DMS 273 (cell line): Measurements from ENCODE around the gene RALBP1.
"Not testable (repeated sequence)": the region's sequence is repeated elsewhere in the genome, so short reads cannot be mapped to it uniquely, and the experiment has no call there.

Source experiments
- DNase-seq: peaks from one replicate; lab custom pipeline; 2025; ENCODE audit not compliant: unreplicated experiment; lab: John Stamatoyannopoulos, UW

The RALBP1 gene

GRCh38 chr18:9454061-9454703, 21.1 kb upstream of the RALBP1 start:
- no peak for DNase-seq

GRCh38 chr18:9455718-9456511, 19.4 kb upstream of the RALBP1 start:
- no peak for DNase-seq

- DNase-seq = no peak
These were observed 9.2 kb upstream of the RALBP1 start for GRCh38 chr18:9466127-9466526.

- DNase-seq = no peak
These were observed 8.5 kb upstream of the RALBP1 start for GRCh38 chr18:9466846-9467245.

- peak; percentile 73 for DNase-seq
These were observed 6.3 kb upstream of the RALBP1 start for GRCh38 chr18:9468998-9469397.

- DNase-seq = no peak
These were observed 5.6 kb upstream of the RALBP1 start for GRCh38 chr18:9469685-9470084.

GRCh38 chr18:9474108-9474982, 968 bp upstream of the RALBP1 start:
- DNase-seq = peak; percentile 93

- peak; percentile 57 for DNase-seq
These were observed 604 bp downstream of the RALBP1 start for GRCh38 chr18:9475643-9476591.

- not testable (repeated sequence) for DNase-seq
These were observed 1.6 kb downstream of the RALBP1 start for GRCh38 chr18:9476949-9477348.

GRCh38 chr18:9477509-9477908, 2.2 kb downstream of the RALBP1 start:
- DNase-seq = no peak

GRCh38 chr18:9478545-9478944, 3.2 kb downstream of the RALBP1 start:
- DNase-seq = no peak

GRCh38 chr18:9482790-9483189, 7.5 kb downstream of the RALBP1 start:
- DNase-seq = no peak

GRCh38 chr18:9483526-9483925, 8.2 kb downstream of the RALBP1 start:
- no peak for DNase-seq

GRCh38 chr18:9484856-9485255, 9.5 kb downstream of the RALBP1 start:
- not testable (repeated sequence) for DNase-seq

GRCh38 chr18:9488538-9488937, 13.2 kb downstream of the RALBP1 start:
- DNase-seq = no peak

- DNase-seq = no peak
These were observed 19.5 kb downstream of the RALBP1 start for GRCh38 chr18:9494778-9495331.

GRCh38 chr18:9495465-9495864, 20.2 kb downstream of the RALBP1 start:
- DNase-seq = no peak

- DNase-seq = peak; percentile 12
These were observed 20.8 kb downstream of the RALBP1 start for GRCh38 chr18:9495916-9496705.

- DNase-seq = peak; percentile 92
These were observed 30.9 kb downstream of the RALBP1 start for GRCh38 chr18:9506046-9506792.
